Iris pigment epithelial cell (primary cell): Measurements from ENCODE around the gene CNNM2.
"Not testable (repeated sequence)": the region's sequence is repeated elsewhere in the genome, so short reads cannot be mapped to it uniquely, and the experiment has no call there.

Experiments used
- DNase-seq: peaks from one replicate; pipeline ENCODE4 v3.0.0-alpha.2; 2011; ENCODE audit warnings: low read depth

CNNM2 gene

DNA sequence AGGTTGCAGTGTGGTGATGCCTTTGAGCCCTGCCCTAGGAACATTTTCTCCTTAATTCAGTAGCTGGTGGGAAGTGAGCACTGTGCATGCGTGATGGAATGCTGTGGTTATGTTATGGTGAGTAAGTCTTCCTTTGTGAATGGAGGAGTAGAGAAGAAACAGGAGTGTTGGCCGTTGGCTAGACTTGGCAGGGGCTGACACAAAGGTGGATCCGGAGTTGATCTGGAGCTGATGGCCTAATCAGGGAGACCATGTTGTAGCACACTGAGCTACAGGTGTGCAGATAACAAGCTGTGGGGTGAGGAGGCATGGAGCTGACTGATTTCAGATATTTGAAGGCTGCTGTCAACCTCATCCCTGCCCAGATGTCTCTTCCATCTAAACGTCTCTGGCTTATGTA, 122.3 kb downstream of the CNNM2 start:
- DNase-seq: peak; percentile 72

- no peak for DNase-seq
These were observed 123.3 kb downstream of the CNNM2 start for GRCh38 chr10:103041391-103041790.

DNA sequence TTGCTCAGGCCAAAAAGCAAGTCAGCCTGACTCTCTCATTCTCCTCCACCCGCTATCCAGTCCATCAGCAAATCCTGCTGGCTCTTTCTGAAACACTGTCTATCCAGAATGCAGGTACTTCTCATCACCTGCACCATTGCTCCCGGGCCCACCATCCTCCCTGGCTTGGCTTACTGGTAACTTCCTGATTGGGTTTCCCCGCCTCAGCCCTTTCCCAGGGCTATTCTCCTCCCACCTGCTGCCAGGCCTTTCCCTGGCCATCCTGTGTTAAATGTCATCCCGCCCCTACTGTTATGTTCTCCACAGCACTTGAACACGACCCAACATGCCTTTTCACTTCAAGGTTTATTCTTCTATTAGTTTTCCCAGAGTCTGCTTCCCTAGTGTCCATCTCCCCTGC, 124.0 kb downstream of the CNNM2 start:
- no peak for DNase-seq

- DNase-seq: no peak
These were observed 124.8 kb downstream of the CNNM2 start for GRCh38 chr10:103042908-103043307.

DNA sequence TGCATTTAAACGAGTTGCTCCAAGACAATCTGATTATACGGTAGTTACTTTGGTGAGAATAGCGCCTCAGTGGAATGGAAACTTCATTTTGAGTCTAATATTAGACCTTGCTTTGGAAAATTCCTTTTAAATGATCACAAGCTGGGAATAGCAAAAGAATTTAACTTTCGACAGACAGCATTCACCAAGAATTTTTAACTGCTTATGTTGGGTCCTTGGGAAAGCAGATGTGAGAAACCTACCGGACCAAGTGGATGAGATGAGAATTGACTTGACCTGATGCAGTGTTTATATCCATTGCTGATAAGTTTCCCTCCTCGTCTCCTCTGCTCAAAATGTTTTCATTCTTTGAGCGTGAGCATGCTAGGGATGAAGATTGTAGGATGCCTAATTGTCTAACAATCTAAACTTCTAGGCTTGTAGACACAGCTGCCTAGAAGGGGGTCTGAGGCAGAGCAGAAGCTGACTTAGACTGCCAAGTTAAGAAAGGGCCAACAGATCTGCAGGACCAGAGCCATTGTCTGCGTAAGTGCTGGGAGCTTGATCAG, 126.9 kb downstream of the CNNM2 start:
- DNase-seq: peak; percentile 59

GRCh38 chr10:103045961-103046360, 127.9 kb downstream of the CNNM2 start:
- DNase-seq: no peak

GRCh38 chr10:103047381-103047780, 129.3 kb downstream of the CNNM2 start:
- no peak for DNase-seq

DNA sequence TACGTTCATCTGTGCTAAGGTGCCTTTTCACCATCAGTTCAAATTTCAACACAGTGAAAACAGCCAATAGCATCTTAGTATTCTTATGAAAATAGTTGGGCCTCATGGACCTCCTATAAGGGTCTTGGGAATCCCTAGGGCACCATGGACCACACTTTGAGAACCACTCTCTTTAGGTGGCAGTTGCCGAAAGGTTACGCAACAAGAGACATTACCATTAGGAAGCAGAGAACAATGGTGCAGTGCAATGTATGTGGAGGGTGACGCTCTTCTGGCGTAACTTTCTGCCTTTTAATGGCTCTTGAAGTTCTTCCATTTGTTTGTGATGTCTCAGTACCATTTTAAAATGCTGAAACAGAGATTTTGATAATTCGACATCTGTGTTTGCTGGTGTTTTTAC, 131.1 kb downstream of the CNNM2 start:
- no peak for DNase-seq

DNA sequence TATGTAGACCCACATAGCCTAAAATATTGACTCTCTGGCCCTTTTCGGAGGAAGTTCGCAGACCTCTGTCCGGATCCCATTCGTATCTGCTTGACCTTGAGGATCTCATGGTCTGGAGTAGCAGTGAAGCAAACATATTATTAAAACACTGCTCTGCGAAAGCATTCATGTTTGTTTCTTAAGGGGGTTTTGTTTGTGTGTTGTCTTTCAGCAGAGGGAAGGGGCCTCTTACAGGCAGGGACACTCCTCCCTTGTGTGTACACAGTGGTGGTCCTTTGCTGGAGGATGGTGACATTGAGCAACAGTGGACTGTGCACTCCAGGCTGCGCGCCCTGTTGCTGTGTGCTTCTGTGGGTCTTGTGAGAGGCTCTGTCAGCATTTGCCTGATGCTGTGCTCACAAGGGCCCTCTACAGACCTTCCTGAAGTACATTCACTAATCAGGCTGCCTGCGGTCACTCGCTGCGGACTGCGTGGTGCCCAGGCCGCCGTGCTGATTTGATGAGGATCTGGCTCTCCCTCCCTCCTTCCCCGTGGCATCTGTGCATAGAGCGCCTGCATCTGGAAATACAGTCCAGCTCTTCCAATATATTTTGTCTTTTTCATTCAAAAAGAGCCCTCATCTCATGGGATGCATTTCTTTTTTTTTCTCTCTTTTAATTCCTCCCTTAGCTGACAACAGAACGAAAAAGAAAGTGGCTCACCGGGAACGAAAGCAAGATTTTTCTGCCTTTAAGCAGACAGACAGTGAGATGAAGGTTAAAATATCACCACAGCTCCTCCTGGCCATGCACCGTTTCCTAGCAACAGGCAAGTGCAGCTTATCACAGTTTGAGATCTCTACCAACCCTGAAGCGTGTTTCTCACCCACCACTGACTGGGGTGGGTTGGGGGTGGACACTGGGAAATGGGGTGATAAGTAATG, 135.8 kb downstream of the CNNM2 start:
- peak; percentile 90 for DNase-seq

DNA sequence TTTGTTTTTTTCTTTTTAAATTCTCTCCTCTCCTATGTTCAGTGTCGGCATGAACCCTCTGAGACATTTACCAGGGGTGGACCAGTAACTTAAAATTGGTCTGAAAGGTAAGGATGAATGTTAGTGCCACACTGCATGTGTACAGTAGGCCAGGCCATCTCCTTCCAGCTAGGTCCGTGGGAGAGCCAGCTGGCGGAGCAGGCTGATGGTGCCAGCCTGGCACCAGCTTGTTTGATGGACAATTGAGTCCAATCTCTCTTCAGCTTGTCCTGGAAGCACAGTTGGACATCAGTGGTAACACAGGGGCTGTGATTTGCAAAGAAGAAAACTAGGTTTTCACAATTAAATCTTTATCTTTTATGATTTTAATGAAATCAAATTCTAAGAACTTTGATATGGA, 136.5 kb downstream of the CNNM2 start:
- DNase-seq: no peak

- no peak for DNase-seq
These were observed 137.0 kb downstream of the CNNM2 start for GRCh38 chr10:103055105-103055504.

DNA sequence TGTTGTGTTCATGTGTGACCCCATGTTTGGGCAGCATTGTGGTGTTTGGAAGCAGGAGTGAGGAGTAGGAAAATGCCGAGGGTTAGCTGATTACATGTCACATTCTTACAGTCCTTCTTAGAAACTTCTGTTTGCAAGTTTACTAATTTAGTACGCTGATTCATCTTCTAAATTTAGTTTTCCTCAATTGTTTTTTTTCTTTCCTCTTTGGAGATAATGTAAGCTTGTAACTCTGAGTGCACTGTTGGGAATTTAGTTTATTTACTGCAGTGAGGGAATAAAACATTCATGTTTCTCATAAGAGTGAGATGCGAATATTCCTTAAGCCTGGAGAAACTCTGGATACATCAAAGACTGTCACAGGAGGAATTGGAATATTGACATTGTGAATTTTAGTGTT, 139.9 kb downstream of the CNNM2 start:
- DNase-seq: no peak

DNA sequence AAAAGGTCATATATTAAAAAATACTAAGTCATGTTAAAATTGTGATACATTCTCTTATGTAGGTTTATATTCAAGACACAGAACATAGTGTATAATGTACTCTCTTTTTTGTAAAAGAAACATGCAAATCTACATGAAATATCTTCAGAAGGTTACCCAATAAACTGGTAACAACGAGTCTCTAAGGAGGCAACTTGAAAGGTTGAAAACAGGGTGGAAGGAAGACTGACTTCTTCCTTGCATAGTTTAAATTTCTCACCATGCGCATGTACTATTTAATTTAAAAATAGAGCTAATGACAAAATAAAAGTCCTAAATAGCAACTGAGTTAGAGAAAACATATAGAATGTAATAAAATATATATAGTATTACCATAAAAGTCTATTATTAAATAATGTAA, 142.5 kb downstream of the CNNM2 start:
- no peak for DNase-seq

DNA sequence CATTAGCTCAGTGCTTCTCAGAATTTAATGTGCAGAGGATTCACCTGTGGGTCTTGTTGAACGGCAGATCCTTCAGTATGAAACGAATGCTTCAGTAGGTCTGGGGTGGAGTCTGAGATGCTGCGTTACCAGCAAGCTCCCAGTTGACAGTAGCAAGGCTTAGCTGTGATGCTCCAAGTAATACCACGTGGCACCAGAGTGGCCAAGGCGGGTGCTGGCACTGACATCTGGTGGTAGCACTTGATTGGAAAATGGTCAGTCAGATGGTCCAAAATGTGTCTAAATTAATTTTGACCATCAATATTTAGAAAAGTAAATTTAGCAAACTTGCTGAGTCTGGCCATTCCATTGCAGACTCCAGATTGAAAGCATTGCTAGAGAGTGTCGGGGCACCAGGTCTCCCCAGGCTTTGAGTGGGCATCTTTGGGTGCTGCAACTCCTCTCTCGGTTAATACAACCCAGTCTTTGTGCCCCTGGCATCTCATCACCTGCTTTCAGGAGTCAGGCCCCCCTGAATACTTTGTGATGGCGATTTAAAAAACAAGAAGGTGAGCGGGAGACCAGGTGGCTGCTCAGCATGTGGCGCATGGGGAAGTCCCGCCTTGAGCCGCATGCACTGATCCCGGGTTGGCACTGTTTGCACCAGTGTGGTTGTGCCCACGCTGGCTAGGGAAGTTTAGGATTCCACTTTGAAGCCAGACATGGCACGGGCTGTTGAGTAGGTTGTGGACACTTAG, 144.9 kb downstream of the CNNM2 start:
- no peak for DNase-seq

- no peak for DNase-seq
These were observed 146.9 kb downstream of the CNNM2 start for GRCh38 chr10:103064956-103065355.

- no peak for DNase-seq
These were observed 148.3 kb downstream of the CNNM2 start for GRCh38 chr10:103066141-103067098.

DNA sequence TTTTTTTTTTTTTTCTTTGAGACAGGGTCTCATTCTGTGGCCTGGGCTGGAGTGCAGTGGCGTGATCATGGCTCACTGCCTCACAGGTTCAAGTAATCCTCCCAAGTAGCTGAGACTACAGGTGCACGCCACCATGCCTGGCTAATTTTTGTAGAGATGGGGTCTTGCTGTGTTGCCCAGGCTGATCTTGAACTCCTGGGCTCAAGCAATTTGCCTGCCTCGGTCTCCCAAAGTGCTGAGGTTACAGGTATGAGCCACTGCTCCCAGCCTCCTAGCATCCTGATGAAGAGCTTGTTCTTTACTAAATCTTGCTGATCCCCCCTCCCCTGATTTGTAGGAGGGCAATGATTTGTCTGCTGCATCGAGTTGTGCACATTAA, 149.0 kb downstream of the CNNM2 start:
- DNase-seq: not testable (repeated sequence)

- no peak for DNase-seq
These were observed 149.4 kb downstream of the CNNM2 start for GRCh38 chr10:103067484-103067883.

GRCh38 chr10:103067956-103068355, 149.9 kb downstream of the CNNM2 start:
- DNase-seq: no peak

DNA sequence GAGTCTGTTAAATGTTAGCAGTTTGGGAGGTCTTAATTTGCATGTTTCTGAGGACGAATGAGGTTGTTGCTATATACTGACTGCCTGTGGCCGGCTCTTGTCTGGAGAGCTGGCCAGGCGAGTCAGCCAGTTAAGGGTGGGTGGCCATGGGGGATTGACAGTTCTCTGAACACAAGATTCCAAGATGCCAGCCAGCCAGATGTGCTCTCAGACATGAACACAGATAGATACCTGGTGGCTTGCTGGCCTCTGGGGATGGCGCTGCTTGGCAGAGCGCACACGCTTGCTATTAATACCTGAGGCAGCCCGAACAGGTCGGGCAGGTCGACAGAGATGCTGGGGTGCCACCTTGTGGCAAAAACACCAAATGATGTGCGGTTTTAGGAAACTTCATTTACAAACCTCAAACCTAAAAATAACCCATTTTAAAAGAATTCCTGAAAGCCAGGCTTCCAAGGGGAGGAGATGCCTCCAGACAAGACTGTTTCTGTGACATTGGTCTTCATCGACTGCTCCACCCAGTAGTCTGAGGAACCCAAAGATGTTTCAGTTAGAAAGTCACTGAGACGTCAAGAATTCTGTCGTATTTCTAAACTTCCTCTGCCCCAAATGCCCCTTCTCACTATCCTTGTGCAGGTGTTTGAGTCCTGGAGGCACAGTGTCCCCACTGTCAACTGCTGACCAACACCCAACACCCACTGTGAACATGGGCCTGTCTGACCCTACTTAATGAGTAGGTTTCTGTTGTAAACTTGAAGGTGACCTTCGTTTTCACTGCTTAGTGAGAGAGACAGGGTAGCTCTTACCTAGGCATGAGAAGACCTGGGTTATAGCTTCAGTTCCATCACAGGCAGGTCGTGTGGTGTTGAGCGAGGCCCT, 151.6 kb downstream of the CNNM2 start:
- peak; percentile 51 for DNase-seq

GRCh38 chr10:103072276-103072675, 154.2 kb downstream of the CNNM2 start:
- DNase-seq: no peak
